Right atrium auricular region (tissue), 2 donors: ENCODE data around the gene GRIFIN. TPM values are rescaled to one million over a fixed set of nuclear protein-coding genes. Genes with fewer than 3 reads are reported as not detected.

Experiments
- DNase-seq: peaks from one replicate; pipeline ENCODE4 v3.0.0-alpha.2; 2019; ENCODE audit warnings: low spot score
- H3K27ac ChIP-seq, 2 donors: fragments of 200-600 bp; sonication (generic); 1 replicate in 1 of 2; 2 replicates in 1 of 2; pipeline ENCODE4 v1.5.1; 2016 to 2019
- H3K27me3 ChIP-seq, 2 donors: fragments of 200-600 bp; sonication (generic); one replicate each; pipeline versions ENCODE4 v1.5.1 to v1.6.0; 2017 to 2019
- H3K36me3 ChIP-seq: fragments of 200-600 bp; sonication (generic); one replicate; pipeline ENCODE4 v1.5.1; 2016
- H3K4me1 ChIP-seq, 2 donors: fragments of 200-600 bp; sonication (generic); one replicate each; pipeline versions ENCODE4 v1.5.1 to v1.6.0; 2017 to 2019
- H3K4me3 ChIP-seq, 2 donors: fragments of 200-600 bp; sonication (generic); 1 replicate in 1 of 2; 2 replicates in 1 of 2; pipeline ENCODE4 v1.5.1; 2017 to 2019; ENCODE audit warnings: mild to moderate bottlenecking in 1 of 2, moderate library complexity in 1 of 2
- H3K9me3 ChIP-seq, 2 donors: fragments of 200-600 bp; sonication (generic); one replicate each; pipeline ENCODE4 v1.5.1; 2019
- total RNA-seq, 2 donors: library from RNA; depleted of rRNA; stranded (reverse); fragments of >200 nt; gene quantifications; one replicate each; pipeline ENCODE4 v1.1.0, GENCODE V29; 2016
- TF ChIP-seq, protein P1 (sequence below), 2 donors: fragments of 200-600 bp; sonication (generic); IDR thresholded peaks; one replicate each; pipeline ENCODE4 v1.5.1; 2019; ENCODE audit warnings: antibody characterized with exemption in 2 of 2

GRIFIN gene
- total RNA-seq, 2 donors from 2014 or later, result not detected

DNA sequence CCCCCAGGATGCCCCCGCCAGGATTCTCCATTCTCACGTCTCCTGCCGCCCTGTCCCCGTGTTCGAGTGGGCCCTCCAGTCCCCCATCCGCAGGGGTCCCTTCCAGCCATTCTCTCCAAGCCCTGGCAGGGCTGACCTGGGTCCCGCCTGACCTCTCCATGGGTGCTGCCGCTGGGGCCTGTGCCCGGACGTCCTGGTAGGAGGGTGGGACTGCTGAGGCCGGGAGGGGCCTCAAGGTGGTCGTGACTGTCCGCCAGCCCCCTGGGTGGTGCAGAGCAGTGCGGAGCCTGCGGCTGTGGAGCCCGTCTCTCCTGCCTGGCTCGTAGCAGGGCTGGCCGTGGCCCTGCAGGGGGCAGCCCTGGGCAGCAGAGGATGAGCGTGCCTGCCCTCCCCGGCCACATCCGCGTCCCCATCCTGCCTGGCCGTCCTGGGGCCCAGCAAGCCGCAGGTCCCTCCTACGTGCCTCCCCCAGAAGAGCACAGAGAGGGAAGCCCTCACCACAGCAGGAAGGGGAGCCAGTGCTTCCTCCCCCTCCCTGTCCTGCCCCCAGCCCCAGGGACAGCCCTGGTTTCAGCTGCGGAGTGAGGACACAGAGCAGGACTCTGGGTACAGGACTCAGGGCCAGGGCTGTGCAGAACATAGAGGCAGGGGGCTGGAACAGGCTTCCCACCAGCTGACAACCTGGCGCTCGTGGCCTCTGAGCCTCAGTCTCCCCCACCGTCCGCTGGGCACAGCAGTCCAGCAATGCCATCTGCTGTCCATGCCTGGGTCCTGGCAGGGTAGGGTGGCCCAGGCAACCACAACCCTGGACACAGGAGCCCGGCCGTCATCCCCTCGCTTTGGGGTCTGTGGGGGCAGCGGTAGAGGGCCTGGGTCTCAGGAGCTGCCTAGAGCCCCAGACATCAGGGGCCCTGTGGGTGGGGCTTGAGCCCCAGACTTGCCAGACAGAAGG, 1.5 kb upstream of the GRIFIN start:
- no peaks in the 10 kb centered on the region for H3K27me3 ChIP-seq
- TF ChIP-seq, protein P1, sequence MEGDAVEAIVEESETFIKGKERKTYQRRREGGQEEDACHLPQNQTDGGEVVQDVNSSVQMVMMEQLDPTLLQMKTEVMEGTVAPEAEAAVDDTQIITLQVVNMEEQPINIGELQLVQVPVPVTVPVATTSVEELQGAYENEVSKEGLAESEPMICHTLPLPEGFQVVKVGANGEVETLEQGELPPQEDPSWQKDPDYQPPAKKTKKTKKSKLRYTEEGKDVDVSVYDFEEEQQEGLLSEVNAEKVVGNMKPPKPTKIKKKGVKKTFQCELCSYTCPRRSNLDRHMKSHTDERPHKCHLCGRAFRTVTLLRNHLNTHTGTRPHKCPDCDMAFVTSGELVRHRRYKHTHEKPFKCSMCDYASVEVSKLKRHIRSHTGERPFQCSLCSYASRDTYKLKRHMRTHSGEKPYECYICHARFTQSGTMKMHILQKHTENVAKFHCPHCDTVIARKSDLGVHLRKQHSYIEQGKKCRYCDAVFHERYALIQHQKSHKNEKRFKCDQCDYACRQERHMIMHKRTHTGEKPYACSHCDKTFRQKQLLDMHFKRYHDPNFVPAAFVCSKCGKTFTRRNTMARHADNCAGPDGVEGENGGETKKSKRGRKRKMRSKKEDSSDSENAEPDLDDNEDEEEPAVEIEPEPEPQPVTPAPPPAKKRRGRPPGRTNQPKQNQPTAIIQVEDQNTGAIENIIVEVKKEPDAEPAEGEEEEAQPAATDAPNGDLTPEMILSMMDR (IDR thresholded peaks at IDR 0.05), result peak; percentile 31 to 89
- peak overlapping the region in 1 of 2 donors; percentile 4 for H3K4me3 ChIP-seq
- H3K4me1 ChIP-seq, result peaks cover 0 to 23% of the 10 kb centered on the region in 2 donors
- no peak for DNase-seq
- peaks cover 0 to 2% of the 10 kb centered on the region in 2 donors for H3K9me3 ChIP-seq
- H3K27ac ChIP-seq, result peak overlapping the region in 1 of 2 donors; percentile 7
- H3K36me3 ChIP-seq, result no peaks in the 10 kb centered on the region

DNA sequence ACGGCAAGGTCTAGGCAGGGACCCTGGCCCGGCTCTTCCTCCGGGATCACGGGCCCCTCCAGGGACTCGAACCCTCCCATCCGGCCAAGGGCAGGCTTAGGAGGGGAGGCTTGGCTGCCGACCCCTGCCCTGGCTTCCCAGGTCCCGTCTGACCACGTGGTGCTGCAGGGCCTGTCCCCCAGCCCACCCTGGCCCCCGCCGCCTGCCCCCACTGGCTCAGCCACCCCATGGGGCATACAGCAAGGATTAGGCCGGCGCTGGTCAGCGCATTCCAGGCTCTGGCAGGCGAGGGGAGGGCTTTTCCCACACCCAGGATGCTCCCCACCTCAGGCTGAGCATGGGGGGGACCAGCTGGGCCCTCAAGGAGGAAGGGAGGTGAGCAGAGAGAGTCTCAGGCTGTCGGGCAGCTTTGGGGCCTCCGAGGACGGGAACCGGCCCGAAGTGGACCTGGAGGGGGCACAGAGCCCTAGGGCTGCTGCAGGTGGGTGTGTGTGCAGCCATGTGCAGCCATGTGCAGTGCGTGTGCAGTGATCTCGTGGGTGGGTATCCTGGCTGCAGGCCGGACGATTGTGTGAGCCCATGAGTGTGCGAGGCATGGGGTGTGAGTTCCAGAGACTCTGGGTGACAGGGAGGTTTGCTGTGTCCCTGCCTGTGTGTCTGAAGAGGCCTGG, 713 bp upstream of the GRIFIN start:
- Histone ChIP-seq H3K9me3 (no peaks in the 10 kb centered on the region), H3K36me3 (no peaks in the 10 kb centered on the region), H3K4me1 (peaks cover 0 to 23% of the 10 kb centered on the region in 2 donors), H3K27ac (no peak overlapping the region), H3K4me3 (no peak overlapping the region), H3K27me3 (no peaks in the 10 kb centered on the region)
- no peak for DNase-seq
- TF ChIP-seq, protein P1 (IDR thresholded peaks at IDR 0.05), result no peak

DNA sequence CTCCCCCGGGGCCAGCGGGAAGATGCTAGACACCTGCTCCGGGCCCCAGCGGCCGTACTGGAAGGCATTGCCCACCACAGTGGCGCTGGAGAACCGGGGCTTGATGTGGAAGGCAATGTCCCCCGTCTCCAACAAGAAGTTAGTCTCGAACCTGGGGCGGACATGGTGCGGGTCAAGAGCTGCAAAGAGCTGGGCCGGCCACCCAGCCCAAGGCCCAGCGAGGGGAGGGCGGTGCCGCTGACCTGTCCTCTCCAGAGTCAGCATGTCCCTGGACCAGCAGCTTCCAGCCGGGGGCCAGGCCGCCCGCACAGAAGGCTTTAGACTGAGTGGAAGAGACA, 551 bp downstream of the GRIFIN start:
- peaks cover 0 to 36% of the 10 kb centered on the region in 2 donors for H3K4me1 ChIP-seq
- TF ChIP-seq, protein P1 (IDR thresholded peaks at IDR 0.05), result no peak
- no peak overlapping the region for H3K27ac ChIP-seq
- H3K36me3 ChIP-seq, result no peaks in the 10 kb centered on the region
- no peak overlapping the region for H3K4me3 ChIP-seq
- H3K27me3 ChIP-seq, result no peaks in the 10 kb centered on the region
- no peak for DNase-seq
- no peaks in the 10 kb centered on the region for H3K9me3 ChIP-seq

DNA sequence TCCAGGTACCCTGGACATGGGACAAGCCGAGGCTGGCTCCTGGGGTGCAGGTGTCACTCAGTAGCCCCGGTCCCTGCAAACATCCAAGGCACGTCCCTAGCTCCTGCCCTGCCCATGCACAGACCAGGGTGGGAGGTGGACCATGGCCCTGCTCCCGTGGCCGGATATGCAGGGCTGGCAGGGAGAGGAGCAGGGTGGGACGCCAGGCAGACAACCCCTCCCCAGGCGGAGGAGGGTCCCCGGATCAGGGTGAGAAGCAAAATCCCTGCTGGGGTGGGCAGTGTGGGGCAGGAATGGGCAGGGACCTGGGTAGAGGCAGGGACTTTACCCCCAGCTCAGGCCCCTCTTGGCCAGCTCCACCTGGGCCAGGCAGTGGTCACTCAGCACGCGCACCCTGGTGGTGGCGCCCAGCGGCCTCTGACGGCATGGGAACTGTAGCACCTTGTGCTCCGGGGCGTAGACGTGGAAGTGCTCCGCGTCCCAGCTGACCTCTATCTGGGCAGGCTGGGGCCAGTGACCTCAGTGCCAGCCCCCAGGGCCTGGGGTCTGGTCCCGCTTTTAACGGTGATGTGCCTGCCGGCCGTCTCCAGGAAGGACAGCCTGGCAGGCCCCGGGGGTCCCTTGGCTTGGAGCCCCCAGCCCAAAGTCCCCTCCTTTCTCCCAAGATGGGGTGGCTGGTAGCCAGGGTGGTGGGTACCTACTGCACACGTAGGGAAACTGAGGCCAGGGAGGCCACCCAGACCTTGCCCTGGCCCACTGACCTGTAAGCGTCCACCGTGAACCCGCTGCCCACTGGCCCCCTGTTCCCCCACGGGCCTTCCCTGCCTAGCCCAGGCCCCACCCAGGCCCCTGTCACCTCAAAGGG, 1.2 kb downstream of the GRIFIN start:
- Histone ChIP-seq H3K4me1 (peaks cover 0 to 36% of the 10 kb centered on the region in 2 donors), H3K4me3 (no peak overlapping the region), H3K9me3 (no peaks in the 10 kb centered on the region), H3K27ac (no peak overlapping the region), H3K36me3 (no peaks in the 10 kb centered on the region), H3K27me3 (no peaks in the 10 kb centered on the region)
- TF ChIP-seq, protein P1 (IDR thresholded peaks at IDR 0.05), result no peak
- DNase-seq, result no peak

DNA sequence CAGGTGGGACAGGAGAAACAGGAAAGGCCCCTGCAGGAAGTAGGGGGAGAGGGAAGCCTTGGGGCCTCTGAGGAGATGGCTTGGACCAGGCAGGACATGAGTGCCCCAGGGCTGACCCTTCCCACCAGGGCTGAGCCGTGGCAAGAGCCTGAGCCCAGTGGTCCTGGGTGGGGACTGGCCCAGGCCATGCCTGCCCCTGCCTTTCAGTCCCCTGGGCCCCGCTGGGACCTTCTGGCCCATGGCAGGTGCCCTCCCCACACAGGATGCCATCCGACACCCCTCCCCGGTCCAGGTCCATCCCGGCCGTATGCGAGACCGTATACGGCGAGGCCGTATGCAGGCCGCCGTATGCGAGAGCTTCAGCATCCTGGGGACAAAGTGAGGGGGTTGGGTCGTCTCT, 2.0 kb downstream of the GRIFIN start:
- Histone ChIP-seq H3K27me3 (no peaks in the 10 kb centered on the region), H3K27ac (no peak overlapping the region), H3K4me1 (peaks cover 0 to 34% of the 10 kb centered on the region in 2 donors), H3K4me3 (no peak overlapping the region), H3K36me3 (no peaks in the 10 kb centered on the region), H3K9me3 (no peaks in the 10 kb centered on the region)
- DNase-seq, result no peak
- TF ChIP-seq, protein P1 (IDR thresholded peaks at IDR 0.05), result no peak
